GM19351 (cell line): ENCODE measurements around the gene RPS6KB2.

ENCODE experiments used
- ATAC-seq: cut with Tn5 transposase; IDR thresholded peaks from one replicate; pipeline ENCODE4 v1.9.1; 2021; ENCODE audit warnings: mild to moderate bottlenecking, moderate library complexity; ENCODE audit not compliant: unreplicated experiment

The RPS6KB2 gene

DNA sequence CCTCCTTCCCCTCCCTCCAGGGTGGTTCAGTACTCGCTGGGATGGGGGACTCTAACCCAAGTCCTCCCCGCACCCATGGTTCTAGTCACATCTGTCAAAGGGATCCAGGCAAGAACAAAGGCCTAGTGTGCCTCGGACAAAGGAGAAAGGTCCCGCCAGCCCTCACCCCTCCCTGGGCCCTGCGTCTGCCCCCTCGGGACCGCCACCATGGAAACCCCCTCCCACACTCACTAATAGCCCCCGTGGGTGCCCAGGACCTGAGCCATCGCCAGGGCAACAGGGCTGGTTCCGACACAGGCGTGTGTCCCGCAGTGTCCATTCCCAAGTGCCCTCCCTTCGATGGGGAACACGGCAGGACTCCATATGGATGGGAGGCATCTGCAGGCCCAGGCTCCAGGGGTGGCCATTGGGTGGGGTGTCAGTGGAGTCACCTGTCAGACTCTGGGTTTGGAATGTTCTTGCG, 17.9 kb upstream of the RPS6KB2 start:
- ATAC-seq: no peak

DNA sequence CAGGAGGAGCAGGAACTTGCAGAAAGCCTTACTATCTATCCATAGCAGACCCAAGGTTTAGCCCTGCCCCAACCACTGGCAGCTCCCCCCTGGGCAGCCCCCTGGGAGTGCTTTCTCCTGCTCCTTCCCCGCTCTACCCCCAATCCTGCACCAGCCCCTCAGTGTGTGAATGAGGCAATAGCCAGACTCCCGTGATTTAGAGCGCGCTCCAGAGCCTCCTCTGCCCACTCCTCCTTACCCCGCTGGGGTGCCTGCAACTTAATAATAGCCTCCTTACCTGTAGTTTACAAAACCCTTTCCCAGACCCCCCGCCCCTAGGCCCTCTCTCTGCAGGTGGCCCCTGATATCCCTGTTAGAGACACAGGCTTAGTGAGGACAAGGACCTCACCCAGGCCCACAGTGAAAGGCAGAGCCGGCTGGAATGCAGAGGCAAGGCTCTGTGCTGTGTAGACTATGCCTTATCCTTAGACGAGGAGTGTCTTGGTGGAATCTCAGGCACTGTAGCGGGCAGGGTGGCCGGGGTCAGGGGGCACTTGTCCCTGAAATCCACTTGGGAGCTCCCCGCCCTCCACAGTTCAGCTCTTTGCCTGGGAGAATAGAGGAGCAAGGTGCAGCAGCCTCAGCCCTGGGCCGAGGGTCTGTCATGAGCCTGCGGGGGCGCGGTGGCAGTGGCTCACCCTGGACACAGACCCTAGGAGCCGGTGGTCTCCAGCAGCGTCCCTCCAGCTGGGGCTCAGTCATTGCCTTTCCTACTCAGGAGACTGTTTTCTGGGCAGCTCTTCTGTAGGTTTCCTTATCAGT, 17.1 kb upstream of the RPS6KB2 start:
- no peak for ATAC-seq

DNA sequence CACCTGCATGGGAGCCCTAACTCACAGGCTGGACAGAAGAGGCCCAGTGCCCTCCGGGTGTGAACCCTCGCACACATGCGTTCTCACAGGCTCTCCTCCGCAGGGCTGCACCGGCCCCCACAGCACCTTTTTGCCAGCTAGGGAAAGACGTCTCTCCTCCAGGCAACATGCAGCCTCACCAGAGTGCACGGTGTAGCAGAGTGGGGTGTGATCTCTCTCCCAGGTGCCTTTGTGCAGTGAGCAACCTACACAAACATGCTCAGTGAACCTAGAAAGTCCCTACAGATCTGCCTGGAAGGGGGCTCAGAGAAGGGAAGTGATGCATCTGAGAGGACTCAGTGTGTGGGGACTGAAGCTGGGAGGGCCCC, 16.5 kb upstream of the RPS6KB2 start:
- ATAC-seq: no peak

DNA sequence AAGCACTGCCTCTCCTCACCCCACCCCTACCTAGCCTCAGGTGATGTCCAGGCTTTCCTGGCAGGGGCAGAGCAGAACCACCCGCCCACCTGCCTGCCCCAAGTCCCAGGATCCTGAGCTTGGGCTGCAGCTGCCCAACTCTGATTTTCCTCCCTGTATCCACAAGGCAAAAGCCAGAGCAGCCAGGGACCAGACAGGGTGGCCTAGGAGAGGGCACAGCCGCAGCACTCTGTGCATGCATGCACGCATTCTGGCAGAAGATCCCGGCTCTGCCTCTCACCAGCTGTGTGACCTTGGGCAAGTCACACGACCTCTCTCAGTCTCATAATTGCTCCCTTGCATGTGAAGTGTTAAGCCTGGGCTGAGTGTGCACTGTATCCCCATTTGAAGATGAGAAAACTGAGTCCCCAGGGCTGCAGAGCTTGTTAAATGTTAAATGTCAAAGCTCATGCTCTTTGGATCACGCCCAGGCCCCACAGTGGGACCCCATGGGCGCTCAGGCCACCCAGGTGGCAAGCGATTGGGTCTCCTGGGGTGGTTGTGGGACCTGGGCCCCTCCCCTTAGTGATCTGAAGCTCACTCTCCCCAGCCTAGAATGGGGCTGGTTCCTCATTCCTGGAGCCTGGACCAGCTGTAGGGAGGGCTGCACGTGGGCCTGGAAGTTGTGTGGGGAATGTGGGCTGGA, 15.7 kb upstream of the RPS6KB2 start:
- ATAC-seq: no peak

DNA sequence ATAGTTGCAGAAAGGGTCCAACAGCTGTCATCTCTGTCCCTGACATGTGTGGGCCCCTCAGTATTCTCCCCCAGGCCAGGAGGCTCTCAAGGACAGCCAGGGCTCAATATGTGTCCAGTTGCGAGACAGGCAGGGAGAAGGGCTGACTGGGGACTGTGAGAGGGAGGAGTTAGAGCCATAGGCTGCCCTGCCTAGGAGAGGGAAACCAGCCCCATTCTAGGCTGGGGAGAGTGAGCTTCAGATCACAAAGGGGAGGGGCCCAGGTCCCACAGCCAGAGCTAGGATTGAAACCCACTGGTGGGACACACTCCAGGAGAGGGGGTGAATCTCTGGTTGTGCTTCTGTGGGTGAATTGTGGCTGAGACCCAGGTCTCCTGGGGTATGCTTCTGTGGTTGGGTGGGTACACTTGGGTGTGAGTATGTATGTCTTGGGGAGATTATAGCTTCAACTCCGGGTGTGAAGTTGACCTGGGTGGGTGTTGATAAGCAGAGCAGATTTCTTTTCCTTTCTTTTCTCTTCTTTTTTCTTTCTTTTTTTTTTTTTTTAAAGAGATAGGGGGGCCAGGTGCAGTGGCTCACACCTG, 14.9 kb upstream of the RPS6KB2 start:
- ATAC-seq: no peak

DNA sequence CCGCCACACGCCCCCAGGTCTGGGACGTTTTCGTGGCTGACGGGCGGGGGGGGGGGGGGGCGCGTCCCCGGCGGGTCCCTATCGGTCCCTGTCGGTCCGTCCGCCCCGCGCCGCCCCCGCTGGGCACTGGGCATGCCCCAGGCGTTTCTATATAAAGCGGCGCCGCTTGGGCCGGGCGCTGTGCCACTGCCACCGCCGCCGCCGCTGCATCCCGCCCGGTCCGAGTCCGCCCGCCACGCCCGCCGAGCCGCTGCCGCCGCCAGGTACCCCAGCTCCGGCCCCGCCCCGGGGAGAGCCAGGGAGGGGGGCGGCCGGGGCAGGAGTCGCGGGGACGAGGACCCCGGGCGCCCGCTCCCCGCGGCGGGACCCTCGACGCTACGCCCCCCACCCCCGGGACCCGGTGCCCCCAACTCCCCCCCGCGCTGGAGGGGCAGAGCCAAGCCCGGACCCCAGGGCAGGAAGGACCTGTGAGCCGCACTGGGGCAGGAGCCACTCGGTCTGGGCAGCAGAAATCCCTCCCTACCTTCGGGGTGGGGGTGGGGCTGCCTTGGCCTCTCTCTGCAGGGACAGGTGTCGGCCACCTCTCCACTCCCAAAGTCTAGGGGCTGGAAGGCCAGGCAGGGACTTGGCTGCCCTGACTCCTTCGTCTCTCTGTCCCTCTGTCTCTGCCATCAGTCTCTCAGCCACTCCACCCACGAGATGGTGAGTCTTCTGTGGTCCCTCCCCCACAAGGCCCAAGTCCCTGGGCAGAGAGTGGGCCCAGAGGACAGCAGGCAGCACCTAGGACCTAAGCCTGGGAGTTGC, 12.6 kb upstream of the RPS6KB2 start, which contains the start of gene CARNS1:
CARNS1 (plus strand) TSS at position 178 of the 804 bp plus-strand sequence; CDS start at position 700, 522 bp downstream.
- no peak for ATAC-seq

DNA sequence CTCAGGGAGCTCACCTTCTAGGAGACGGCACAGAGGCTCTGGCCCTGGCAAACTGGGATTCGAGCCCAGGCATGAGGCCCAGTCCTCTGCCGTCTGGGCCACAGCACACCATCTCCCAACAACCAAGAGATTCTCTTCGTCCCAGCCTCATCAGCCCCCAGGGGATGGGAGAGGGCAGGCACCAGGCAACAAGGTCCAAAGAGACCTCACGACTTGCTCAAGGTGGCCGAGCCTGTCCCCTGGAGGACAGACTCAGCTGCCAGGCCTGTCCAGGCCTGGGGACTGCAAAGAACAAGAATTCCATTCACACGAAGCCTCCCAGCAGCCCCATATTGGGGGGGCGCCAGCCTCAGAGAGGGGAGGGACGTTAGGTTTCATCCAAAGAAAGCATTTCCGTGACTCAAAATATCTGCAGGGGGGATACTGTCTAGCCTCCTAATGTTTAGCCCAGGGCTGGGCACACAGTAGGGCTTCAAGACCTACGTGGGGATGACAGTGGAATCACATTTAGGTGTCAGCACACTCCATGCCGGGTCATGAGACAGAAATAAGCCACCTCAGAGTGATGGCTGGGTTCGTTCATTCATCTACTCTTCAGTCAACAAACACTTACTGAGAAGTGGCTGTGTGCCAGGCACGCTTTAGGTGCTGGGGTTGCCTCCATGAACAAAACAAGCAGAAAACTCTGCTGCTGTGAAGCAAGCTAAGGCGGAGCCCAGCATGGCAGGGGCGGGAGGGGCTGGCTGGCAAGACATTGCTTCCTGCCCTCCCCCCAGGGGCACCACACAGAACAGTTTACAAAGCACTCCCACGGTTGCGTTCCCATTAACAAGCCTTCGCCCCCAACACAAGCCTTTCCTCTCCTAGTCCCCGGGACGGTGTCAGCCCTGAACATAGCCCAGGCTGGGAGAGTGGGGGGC, 11.6 kb upstream of the RPS6KB2 start:
- no peak for ATAC-seq

DNA sequence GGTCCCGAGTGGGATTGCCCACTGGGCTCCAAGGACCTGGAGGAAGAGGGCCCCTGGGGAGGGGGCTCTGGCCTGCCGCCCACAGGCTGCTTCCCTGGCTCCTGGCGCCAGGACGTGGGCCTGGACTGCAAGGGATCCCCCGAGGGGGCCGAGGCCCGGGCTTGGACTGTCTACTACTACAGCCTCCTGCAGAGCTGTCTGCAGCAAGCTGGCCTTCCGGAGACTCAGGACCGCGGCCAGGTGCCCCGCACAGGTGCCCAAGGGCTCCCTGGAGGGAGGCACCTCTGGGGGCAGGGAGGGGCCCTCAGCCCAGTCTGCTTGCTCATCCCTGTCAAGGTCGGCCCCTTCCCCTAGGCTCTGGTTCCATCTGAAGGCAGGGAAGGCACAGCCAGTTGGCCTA, 10.9 kb upstream of the RPS6KB2 start:
- no peak for ATAC-seq

DNA sequence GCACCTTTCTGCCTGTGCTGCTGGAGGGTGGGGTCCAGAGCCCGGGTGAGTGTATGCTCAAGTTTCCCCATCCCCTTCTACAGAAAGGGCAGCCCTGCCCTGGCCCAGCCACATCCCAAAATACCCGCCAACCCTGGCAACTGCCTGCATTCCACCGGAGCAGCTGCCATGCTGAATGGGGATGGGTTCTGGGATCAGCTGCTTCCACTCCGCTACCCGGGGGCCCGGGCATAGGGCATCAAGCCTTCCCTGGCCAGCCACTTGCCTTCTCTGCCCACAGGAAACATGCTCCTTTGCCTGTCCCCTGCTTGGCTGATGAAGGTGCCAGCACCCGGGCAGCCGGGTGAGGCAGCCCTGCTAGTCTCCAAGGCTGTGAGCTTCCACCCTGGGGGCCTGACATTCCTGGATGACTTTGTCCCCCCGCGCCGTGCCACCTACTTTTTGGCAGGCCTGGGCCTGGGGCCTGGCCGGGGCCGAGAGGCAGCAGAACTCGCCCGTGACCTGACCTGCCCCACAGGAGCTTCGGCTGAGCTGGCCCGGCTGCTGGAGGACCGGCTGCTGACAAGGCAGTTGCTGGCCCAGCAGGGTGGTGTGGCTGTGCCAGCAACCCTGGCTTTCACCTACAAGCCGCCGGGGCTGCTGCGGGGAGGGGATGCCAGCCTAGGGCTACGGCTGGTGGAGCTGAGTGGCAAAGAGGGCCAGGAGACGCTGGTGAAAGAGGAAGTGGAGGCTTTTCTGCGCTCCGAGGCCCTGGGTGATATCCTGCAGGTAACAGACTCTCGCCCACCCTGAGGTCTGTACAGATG, 9.6 kb upstream of the RPS6KB2 start:
- no peak for ATAC-seq

DNA sequence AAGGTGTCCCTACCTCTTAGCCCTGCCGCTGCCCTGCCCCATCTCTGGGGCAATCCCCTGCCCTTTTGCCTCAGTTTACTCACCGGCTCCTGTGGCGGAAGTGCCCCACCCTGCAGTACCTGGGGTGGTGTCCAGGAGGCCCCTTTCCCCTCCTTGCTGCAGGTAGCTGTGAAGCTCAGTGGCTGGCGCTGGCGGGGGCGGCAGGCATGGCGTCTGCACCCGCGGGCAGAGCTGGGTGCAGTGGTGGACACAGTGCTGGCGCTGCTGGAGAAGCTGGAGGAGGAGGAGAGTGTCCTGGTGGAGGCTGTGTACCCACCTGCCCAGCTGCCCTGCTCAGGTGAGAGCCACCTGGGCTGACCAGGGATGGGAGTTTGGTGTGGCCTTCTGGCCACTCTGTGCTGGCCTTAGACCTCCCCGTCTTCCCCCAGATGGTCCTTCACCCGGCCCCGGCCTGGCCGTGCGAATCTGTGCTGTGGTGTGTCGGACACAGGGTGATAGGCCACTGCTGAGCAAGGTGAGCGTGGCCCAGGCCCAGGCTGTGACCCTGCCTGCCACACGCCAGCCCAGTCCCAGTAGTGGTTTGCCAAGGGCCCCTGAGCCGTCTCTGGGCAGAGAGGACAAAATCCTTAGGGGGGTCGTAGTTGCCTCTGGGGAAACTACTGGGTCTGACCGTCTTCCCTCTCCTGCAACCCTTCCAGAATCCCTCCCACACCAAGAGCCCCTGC, 8.8 kb upstream of the RPS6KB2 start:
- ATAC-seq: no peak

DNA sequence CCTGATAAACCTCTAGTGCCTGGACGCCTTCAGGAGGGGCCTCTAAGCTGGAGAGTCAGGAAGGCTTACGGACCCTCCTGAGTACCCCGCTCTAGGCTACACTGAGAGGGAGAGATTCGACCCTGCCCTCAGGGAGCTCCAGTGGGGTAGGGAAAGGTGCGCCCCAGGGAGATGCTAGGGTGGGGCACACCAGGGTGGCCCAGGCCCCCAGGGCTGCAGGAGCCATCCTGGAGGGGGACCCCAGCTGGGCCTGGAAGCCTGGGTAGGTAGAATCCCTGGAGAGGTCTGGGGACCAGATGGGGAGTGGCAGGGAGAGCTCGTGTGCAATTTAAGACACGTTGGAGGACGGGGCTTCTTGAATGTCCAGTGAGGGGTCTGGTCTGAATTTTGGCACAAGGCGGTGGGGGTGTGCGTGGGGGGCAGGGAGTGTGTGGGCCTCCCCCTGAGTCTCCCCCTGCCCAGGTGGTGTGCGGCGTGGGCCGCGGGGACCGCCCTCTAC, 8.1 kb upstream of the RPS6KB2 start:
- no peak for ATAC-seq

DNA sequence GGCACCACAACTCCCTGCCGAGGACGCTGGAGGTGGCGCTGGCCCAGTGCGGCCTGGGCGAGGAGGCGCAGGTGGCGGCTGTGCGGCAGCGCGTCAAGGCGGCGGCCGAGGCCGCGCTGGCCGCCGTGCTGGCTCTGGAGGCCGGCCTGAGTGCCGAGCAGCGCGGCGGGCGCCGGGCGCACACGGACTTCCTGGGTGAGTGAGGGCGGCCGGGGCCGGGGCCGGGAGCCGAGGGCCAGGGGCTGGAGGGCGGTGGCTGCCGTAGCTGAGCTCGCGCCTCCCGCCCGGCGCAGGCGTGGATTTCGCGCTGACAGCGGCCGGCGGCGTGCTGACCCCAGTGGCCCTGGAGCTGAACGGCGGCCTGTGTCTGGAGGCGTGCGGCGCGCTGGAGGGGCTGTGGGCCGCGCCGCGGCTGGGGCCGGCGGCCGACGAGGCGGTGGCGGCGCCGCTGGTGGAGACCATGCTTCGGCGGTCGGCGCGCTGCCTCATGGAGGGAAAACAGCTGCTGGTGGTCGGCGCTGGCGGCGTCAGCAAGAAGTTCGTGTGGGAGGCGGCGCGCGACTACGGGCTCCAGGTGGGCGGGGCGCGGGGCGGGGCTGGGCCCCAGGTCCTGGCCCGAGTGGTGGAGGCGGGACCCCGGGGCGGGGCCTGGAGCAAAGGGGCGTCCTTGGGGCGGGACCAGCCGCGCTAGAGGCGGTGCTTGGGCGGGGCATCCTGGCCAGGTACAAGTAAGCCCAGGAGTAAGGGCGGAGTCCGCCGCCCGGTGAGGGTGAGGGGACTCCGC, 7.5 kb upstream of the RPS6KB2 start:
- ATAC-seq: peak; percentile 90

DNA sequence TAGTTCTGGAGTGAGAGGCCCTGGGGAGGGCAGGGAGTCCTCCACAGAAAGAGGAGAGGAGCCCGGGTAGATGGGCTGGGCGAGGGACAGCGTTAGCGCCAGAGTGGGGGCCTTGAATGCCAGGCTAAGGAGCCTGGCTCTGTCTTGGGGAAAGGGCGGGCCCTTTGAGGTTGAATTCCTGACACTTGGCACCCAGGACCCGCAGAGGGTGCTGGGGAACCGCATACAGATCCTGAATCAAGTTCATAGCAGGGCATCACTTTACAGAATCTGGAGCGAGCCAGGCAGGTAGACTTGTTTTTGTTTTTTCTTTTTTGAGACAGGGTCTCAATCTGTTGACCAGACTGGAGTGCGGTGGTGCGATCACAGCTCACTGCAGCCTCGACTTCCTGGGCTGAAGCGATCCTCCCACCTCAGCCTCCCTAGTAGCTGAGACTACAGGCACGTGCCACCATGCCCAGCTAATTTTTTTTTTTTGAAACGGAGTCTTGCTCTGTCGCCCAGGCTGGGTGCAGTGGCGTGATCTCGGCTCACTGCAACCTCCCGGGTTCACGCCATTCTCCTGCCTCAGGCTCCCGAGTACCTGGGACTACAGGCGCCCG, 6.8 kb upstream of the RPS6KB2 start:
- peak; percentile 6 for ATAC-seq

DNA sequence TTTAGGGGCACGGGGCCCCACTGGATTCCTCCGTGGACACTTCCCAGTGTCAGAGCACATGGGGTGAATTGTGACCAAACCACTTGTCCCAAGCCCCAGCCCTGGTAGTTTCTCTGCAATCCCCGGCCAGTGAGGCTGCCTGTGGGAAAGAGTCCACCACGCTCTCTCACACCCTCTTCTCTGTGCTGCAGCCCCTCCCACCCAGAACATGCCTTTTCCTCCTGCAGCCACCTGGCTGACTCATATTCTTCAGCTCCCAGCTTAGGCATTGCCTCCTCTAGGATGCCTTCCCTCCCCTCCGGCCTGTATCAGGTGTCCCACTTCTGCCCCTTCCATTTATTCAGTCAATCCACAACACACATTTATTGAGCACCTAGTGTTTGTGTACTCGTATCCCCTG, 5.4 kb upstream of the RPS6KB2 start:
- no peak for ATAC-seq

DNA sequence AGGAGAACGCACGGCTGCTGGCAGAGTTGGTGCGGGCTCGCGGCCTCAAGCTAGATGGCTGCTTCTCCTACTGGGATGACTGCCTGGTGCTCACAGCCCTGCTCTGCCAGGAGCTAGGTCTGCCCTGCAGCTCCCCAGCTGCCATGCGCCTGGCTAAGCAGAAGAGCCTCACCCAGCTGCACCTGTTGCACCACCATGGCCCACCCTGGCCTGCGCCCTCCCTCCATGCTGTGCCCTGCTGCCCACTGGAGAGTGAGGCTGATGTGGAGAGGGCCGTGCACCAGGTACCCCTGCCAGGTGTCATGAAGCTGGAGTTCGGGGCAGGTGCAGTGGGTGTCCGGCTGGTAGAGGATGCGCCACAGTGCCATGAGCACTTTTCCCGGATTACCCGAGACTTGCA, 4.8 kb upstream of the RPS6KB2 start:
- no peak for ATAC-seq

DNA sequence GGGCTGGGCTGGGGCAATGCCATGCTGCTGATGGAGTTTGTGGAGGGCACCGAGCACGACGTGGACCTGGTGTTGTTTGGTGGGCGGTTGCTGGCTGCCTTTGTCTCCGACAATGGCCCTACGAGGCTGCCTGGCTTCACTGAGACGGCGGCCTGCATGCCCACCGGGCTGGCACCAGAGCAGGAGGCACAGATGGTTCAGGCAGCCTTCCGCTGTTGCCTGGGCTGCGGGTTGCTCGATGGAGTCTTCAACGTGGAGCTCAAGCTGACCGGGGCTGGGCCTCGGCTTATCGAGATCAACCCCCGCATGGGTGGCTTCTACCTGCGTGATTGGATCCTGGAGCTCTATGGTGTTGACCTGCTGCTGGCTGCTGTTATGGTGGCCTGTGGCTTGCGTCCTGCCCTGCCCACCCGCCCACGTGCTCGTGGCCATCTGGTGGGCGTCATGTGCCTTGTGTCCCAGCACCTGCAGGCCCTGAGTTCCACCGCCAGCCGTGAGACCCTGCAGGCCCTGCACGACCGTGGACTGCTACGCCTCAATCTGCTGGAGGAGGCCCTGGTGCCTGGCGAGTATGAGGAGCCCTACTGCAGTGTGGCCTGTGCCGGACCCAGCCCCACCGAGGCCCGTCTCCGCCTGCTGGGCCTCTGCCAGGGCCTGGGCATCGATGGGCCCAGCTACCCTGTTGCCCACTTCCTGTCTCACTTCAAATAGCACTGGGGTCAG, 4.2 kb upstream of the RPS6KB2 start:
- ATAC-seq: no peak
